Stomach (tissue), 4 donors: ENCODE measurements around the gene HTD2.

Source experiments
- CTCF ChIP-seq, 7 experiments: fragments of 450-650 bp in 4 of 7; fragments of 200-600 bp in 3 of 7; sonication (generic) in 3 of 7; IDR thresholded peaks; one replicate each; pipeline ENCODE4 v1.5.1; 2016 to 2019; ENCODE audit warnings: antibody characterized with exemption in 7 of 7, control low read depth in 2 of 7, mild to moderate bottlenecking in 1 of 7
- EP300 ChIP-seq: sonication (generic); formaldehyde crosslinking; IDR thresholded peaks from one replicate; pipeline ENCODE4 v1.6.1; 2017; ENCODE audit warnings: antibody characterized with exemption
- POLR2A ChIP-seq, 4 donors: fragments of 450-650 bp; IDR thresholded peaks; one replicate each; pipeline ENCODE4 v1.6.1; 2016; ENCODE audit warnings: antibody characterized with exemption in 4 of 4, control low read depth in 2 of 4, mild to moderate bottlenecking in 1 of 4, moderate library complexity in 1 of 4
- POLR2AphosphoS5 ChIP-seq, 3 donors: sonication (generic); formaldehyde crosslinking; IDR thresholded peaks; one replicate each; pipeline ENCODE4 v1.6.1; 2016; ENCODE audit warnings: antibody characterized with exemption in 3 of 3

- TF ChIP-seq CTCF (IDR thresholded peaks at IDR 0.05) (no peak), POLR2AphosphoS5 (IDR thresholded peaks at IDR 0.05) (no peak), POLR2A (IDR thresholded peaks at IDR 0.05) (no peak), EP300 (no peak)
Observed at GRCh38 chr3:58329922-58330413, 23.6 kb downstream of the HTD2 start.
